H1 (cell line): ENCODE results near the gene SELENOF. TPM values are rescaled to one million over a fixed set of nuclear protein-coding genes. Genes with fewer than 3 reads are reported as not detected.

Source experiments
- BACH1 ChIP-seq: IDR thresholded peaks from 2 replicates; pipeline ENCODE4 v1.6.1; 2012; ENCODE audit warnings: low read length, improper control_type of control experiment
- CEBPB ChIP-seq: IDR thresholded peaks from 2 replicates; pipeline ENCODE4 v1.6.1; 2012; ENCODE audit warnings: low read depth, low read length
- GTF2F1 ChIP-seq: IDR thresholded peaks from 2 replicates; pipeline ENCODE4 v1.6.1; 2012; ENCODE audit warnings: low read depth, low read length, improper control_type of control experiment, borderline replicate concordance
- KDM5A ChIP-seq: fragments of 200-600 bp; IDR thresholded peaks from 2 replicates; pipeline ENCODE4 v1.7.1; 2012; ENCODE audit warnings: mild to moderate bottlenecking, low read length, inconsistent platforms, mixed read lengths
- RBBP5 ChIP-seq: IDR thresholded peaks from 2 replicates; pipeline ENCODE4 v1.7.1; 2012; ENCODE audit warnings: low read depth, mild to moderate bottlenecking, inconsistent platforms, low read length, moderate library complexity, borderline replicate concordance
- polyA plus RNA-seq, 7 experiments: library from polyadenylated mRNA; depleted of rRNA in 3 of 7; stranded (reverse) in 5 of 7; unstranded in 2 of 7; fragments of >200 nt in 5 of 7; fragments of 200-250 nt in 2 of 7; gene quantifications; 1 replicate in 5 of 7; 2 replicates in 1 of 7; 4 replicates in 1 of 7; pipeline versions ENCODE4 v1.2.1 to v1.2.3, GENCODE V29; 2011 to 2013; ENCODE audit warnings: missing spikeins in 2 of 7, mixed read lengths in 2 of 7
- total RNA-seq: library from RNA; stranded (reverse); fragmentation: NEBNext Ultra II Directional; extraction: Animal tissue kit (Norgen Biotek cat#: 25700); gene quantifications from 2 replicates; pipeline ENCODE4 v1.2.1, GENCODE V29; 2021
- TF ChIP-seq, protein P1 (sequence below): IDR thresholded peaks from 2 replicates; pipeline ENCODE4 v1.6.1; 2012; ENCODE audit warnings: inconsistent platforms
- TF ChIP-seq, protein P2 (sequence below): IDR thresholded peaks from 2 replicates; pipeline ENCODE4 v1.6.1; 2012; ENCODE audit warnings: low read length, inconsistent platforms

The SELENOF gene
- total and polyA plus RNA-seq, 2 of the 8 experiments (the other 6 are each of a cell fraction or from before 2014, with no cell fraction given), result 70.7 to 163 TPM

DNA sequence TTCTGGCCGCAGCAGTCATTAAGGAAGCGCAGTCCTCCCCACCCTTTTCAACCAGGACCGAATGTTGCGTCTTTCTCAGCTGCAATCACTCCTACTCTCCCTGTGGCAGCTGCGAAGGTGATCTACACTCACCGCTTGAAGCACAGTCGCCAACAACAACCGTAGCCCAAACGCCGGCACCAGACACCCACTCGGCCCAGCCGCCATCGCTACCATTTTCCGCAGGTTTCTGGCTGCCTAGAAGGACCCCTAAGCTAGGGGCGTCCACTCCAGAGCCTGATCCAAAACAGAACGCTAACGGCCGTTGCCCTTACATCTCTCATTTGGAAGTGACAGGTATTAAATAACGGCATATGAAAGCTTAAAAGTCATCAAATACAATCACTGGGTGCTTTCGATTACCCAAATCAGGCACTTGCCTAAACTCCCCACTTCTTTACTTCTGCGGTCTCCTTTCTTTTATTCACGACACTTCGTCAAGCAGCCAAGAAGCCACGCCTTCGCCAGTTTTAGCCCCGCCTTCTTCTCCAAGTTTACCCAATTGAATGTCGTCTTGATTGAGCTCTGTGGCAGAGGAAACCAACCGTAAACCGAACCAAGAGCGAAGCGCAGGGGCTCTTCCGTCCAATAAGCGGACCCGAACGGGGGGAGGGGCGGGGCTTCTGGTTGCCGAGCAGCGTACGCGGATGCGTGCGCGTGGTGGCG, at the start of gene SELENOF (continued):
- TF ChIP-seq RBBP5, result no peak; the same call in 1 of the 2 replicates
- peak; percentile 68 for TF ChIP-seq KDM5A
- TF ChIP-seq CEBPB, result no peak
- TF ChIP-seq, protein P1, sequence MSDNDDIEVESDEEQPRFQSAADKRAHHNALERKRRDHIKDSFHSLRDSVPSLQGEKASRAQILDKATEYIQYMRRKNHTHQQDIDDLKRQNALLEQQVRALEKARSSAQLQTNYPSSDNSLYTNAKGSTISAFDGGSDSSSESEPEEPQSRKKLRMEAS, result peak; percentile 25; the same call in 1 of the 2 replicates
- TF ChIP-seq, protein P2, sequence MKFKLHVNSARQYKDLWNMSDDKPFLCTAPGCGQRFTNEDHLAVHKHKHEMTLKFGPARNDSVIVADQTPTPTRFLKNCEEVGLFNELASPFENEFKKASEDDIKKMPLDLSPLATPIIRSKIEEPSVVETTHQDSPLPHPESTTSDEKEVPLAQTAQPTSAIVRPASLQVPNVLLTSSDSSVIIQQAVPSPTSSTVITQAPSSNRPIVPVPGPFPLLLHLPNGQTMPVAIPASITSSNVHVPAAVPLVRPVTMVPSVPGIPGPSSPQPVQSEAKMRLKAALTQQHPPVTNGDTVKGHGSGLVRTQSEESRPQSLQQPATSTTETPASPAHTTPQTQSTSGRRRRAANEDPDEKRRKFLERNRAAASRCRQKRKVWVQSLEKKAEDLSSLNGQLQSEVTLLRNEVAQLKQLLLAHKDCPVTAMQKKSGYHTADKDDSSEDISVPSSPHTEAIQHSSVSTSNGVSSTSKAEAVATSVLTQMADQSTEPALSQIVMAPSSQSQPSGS, result peak; percentile 80; the same call in 1 of the 2 replicates
- TF ChIP-seq BACH1, result no peak
- no peak; the same call in 1 of the 2 replicates for TF ChIP-seq GTF2F1
